CD4-positive, alpha-beta T cell (primary cell): ENCODE results near the gene MYO3B. TPM values are rescaled to one million over a fixed set of nuclear protein-coding genes. Genes with fewer than 3 reads are reported as not detected.

Experiments
- ATAC-seq: fragments of 200-7000 bp; cut with Tn5 transposase; one replicate; pipeline ENCODE4 v1.10.0; 2022; ENCODE audit warnings: mild to moderate bottlenecking; ENCODE audit not compliant: poor library complexity
- CTCF ChIA-PET: fragments of 350-600 bp; sonication (Branson Sonifier 250); formaldehyde crosslinking; loops from one replicate; lab custom pipeline; 2021; ENCODE audit warnings: antibody characterized with exemption, inconsistent platforms; lab: Charles Lee
- POLR2A ChIA-PET: fragments of 350-600 bp; sonication (Branson Sonifier 250); formaldehyde crosslinking; loops from one replicate; lab custom pipeline; 2021; ENCODE audit warnings: antibody characterized with exemption, inconsistent platforms; lab: Charles Lee
- DNase-seq, 14 experiments: peaks; one replicate each; pipeline ENCODE4 v3.0.0-alpha.2; 2013 to 2020; ENCODE audit warnings: mixed read lengths in 2 of 14
- H3K27ac ChIP-seq, 2 donors: one replicate each; pipeline versions ENCODE4 v1.5.1 to v1.7.0; 2013; ENCODE audit warnings: low read length in 2 of 2, low read depth in 1 of 2, mild to moderate bottlenecking in 1 of 2
- H3K27me3 ChIP-seq, 2 experiments: 1 replicate in 1 of 2; 2 replicates in 1 of 2; pipeline versions ENCODE4 v1.6.1 to v1.7.0; 2013; ENCODE audit warnings: low read length in 2 of 2, control low read depth in 1 of 2, mild to moderate bottlenecking in 1 of 2, moderate library complexity in 1 of 2; ENCODE audit not compliant: insufficient read depth in 2 of 2, control insufficient read depth in 1 of 2
- H3K36me3 ChIP-seq: one replicate; pipeline ENCODE4 v1.6.1; 2013; ENCODE audit warnings: low read length, control low read depth; ENCODE audit not compliant: insufficient read depth
- H3K4me1 ChIP-seq: one replicate; pipeline ENCODE4 v1.6.1; 2013; ENCODE audit warnings: low read length, control low read depth; ENCODE audit not compliant: insufficient read depth
- H3K4me3 ChIP-seq: one replicate; pipeline ENCODE4 v1.5.1; 2013; ENCODE audit warnings: mild to moderate bottlenecking, low read length, moderate library complexity
- H3K9me3 ChIP-seq, 2 experiments: 1 replicate in 1 of 2; 2 replicates in 1 of 2; pipeline versions ENCODE4 v1.6.1 to v1.7.0; 2013; ENCODE audit warnings: low read length in 2 of 2, mild to moderate bottlenecking in 2 of 2, control low read depth in 1 of 2, moderate library complexity in 1 of 2; ENCODE audit not compliant: control insufficient read depth in 1 of 2, insufficient read depth in 1 of 2
- H3K27ac Mint-ChIP-seq: one replicate; pipeline ENCODE4 v1.8.0; 2020; ENCODE audit warnings: mixed read lengths
- H3K27me3 Mint-ChIP-seq: one replicate; pipeline ENCODE4 v1.8.0; 2021; ENCODE audit warnings: mixed read lengths
- H3K36me3 Mint-ChIP-seq: one replicate; pipeline ENCODE4 v1.8.0; 2021; ENCODE audit warnings: low read depth, mixed read lengths
- H3K4me1 Mint-ChIP-seq: one replicate; pipeline ENCODE4 v1.8.0; 2021; ENCODE audit warnings: low read depth, mixed read lengths
- H3K4me3 Mint-ChIP-seq: one replicate; pipeline ENCODE4 v1.8.0; 2020; ENCODE audit warnings: mild to moderate bottlenecking, mixed read lengths
- H3K9me3 Mint-ChIP-seq: one replicate; pipeline ENCODE4 v1.8.0; 2020; ENCODE audit warnings: mixed read lengths
- intact Hi-C, 2 experiments: fragments of 100-400 bp; cut with DNase I in 1 of 2; cut with micrococcal nuclease in 1 of 2; formaldehyde crosslinking; loops; one replicate each; pipeline versions ENCODE4 v1.15.1 to v1.9.0; 2023 to 2025; cut with DNase I, micrococcal nuclease
- total RNA-seq, 174 experiments: library from RNA in 2 of 174; stranded (reverse) in 2 of 174; gene quantifications; one replicate each; pipeline ENCODE4 v1.2.3 and lab custom pipeline; 2021 to 2026
- TF ChIP-seq, protein P1 (sequence below): fragments of 200-600 bp; IDR thresholded peaks from one replicate; pipeline ENCODE4 v1.8.0; 2022; ENCODE audit warnings: antibody characterized with exemption, mild to moderate bottlenecking

MYO3B gene
- total RNA-seq, 2 experiments from 2014 or later, result not detected

DNA sequence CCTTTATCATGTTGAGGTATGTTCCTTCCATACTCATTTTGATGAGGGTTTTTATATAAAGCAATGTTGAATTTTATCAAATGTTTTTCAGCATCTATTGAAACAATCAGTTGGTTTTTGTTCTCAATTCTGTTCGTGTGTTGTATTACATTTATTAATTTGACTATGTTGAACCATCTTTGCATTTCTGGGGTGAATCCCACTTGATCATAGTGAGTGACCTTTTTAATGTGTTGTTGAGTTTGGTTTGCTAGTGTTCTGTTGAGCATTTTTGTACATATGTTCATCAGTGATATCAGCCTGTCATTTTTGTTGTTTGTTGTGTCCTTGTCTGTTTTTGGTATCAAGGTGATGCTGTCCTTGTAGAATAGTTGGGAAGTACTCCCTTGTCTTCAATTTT is 110.9 kb downstream of the MYO3B start:
- DNase-seq, result no peak
- Mint-ChIP-seq H3K9me3 (peaks cover 12% of the 10 kb centered on the region), H3K4me1 (no peaks in the 10 kb centered on the region), H3K27me3 (peaks cover 48% of the 10 kb centered on the region), H3K36me3 (peaks cover 12% of the 10 kb centered on the region), H3K27ac (no peak overlapping the region), H3K4me3 (no peak overlapping the region)
- ATAC-seq, result no peak
- Histone ChIP-seq H3K36me3 (no peaks in the 10 kb centered on the region), H3K4me3 (no peak overlapping the region), H3K4me1 (no peaks in the 10 kb centered on the region), H3K9me3 (peaks cover 3 to 20% of the 10 kb centered on the region in 2 experiments), H3K27ac (no peak overlapping the region), H3K27me3 (peaks cover 0 to 7% of the 10 kb centered on the region in 2 experiments)
- ChIA-PET POLR2A (no interaction called here), CTCF (no interaction called here)
- TF ChIP-seq, protein P1, sequence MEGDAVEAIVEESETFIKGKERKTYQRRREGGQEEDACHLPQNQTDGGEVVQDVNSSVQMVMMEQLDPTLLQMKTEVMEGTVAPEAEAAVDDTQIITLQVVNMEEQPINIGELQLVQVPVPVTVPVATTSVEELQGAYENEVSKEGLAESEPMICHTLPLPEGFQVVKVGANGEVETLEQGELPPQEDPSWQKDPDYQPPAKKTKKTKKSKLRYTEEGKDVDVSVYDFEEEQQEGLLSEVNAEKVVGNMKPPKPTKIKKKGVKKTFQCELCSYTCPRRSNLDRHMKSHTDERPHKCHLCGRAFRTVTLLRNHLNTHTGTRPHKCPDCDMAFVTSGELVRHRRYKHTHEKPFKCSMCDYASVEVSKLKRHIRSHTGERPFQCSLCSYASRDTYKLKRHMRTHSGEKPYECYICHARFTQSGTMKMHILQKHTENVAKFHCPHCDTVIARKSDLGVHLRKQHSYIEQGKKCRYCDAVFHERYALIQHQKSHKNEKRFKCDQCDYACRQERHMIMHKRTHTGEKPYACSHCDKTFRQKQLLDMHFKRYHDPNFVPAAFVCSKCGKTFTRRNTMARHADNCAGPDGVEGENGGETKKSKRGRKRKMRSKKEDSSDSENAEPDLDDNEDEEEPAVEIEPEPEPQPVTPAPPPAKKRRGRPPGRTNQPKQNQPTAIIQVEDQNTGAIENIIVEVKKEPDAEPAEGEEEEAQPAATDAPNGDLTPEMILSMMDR, result no peak
- intact Hi-C loops, result no loop called here

DNA sequence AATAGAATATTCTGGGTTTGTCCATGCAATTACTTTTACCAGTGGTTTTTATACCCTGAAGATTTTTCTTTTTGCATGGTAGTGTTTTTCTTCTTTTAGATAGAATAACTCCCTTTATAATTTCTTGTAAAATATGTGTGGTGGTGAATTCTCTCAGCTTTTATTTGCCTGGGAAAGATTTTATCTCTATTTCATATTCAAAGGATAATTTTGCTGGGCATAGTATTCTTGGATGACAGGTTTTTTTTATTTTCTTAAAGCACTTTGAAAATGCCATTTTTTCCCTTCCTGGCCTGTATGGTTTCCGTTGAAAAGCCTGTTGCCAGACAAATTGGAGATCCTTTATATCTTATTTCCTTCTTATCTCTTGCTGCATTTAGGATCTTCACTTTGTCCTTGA is 113.5 kb downstream of the MYO3B start:
- H3K27me3 Mint-ChIP-seq, result peaks cover 49% of the 10 kb centered on the region
- H3K4me3 Mint-ChIP-seq, result no peak overlapping the region
- ChIA-PET CTCF (interaction anchor here (1.0 kb wide), 1 partner anchor 11 kb away, joined by 3 read pairs; no protein-coding TSS in a partner anchor), POLR2A (no interaction called here)
- no peaks in the 10 kb centered on the region for H3K4me1 Mint-ChIP-seq
- peaks cover 12% of the 10 kb centered on the region for H3K9me3 Mint-ChIP-seq
- Histone ChIP-seq H3K4me3 (no peak overlapping the region), H3K27ac (no peak overlapping the region), H3K36me3 (no peaks in the 10 kb centered on the region), H3K27me3 (peaks cover 4 to 14% of the 10 kb centered on the region in 2 experiments), H3K9me3 (peaks cover 3 to 20% of the 10 kb centered on the region in 2 experiments), H3K4me1 (no peaks in the 10 kb centered on the region)
- ATAC-seq (no peak), DNase-seq (no peak)
- intact Hi-C loops, result no loop called here
- no peak overlapping the region for H3K27ac Mint-ChIP-seq
- TF ChIP-seq, protein P1, result no peak
- peaks cover 12% of the 10 kb centered on the region for H3K36me3 Mint-ChIP-seq

DNA sequence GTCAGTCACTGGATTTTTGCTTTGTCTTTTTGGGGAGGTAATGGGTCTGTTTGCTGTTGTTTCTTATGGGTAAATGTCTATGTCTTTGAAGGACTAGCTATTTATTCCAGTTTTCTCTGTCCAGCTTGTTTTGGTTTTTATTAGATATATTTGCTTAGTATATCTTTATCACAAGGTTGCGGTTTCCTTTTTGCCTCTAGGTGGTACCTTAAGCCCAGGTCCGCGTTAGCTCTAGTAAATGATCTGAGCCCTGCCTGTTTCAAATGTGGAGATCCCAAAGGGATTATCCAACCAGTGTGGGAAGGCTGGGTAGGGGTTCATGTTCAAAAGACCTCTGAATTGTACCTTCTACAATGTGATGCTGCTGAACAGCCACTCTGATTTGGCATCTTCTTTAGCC is 114.5 kb downstream of the MYO3B start:
- Mint-ChIP-seq H3K4me3 (no peak overlapping the region), H3K27me3 (peaks cover 45% of the 10 kb centered on the region), H3K27ac (no peak overlapping the region), H3K36me3 (peaks cover 12% of the 10 kb centered on the region), H3K9me3 (peaks cover 12% of the 10 kb centered on the region), H3K4me1 (no peaks in the 10 kb centered on the region)
- H3K4me3 ChIP-seq, result no peak overlapping the region
- H3K27ac ChIP-seq, result no peak overlapping the region
- intact Hi-C loops, result no loop called here
- no peaks in the 10 kb centered on the region for H3K36me3 ChIP-seq
- H3K4me1 ChIP-seq, result no peaks in the 10 kb centered on the region
- POLR2A ChIA-PET, result no interaction called here
- peaks cover 3 to 20% of the 10 kb centered on the region in 2 experiments for H3K9me3 ChIP-seq
- no peak for ATAC-seq
- TF ChIP-seq, protein P1, result no peak
- CTCF ChIA-PET, result interaction anchor here (1.0 kb wide), 1 partner anchor 10 kb away, joined by 3 read pairs; no protein-coding TSS in a partner anchor
- DNase-seq, result no peak
- peaks cover 4 to 14% of the 10 kb centered on the region in 2 experiments for H3K27me3 ChIP-seq
